Measurements from ENCODE around the gene OPRPN. TPM values are rescaled to one million over a fixed set of nuclear protein-coding genes. Genes with fewer than 3 reads are reported as not detected.

The OPRPN gene
- total and polyA plus RNA-seq, 2 of the 8 experiments (the other 6 are each of a cell fraction or from before 2014, with no cell fraction given): not detected

- TF ChIP-seq CHD7 (IDR thresholded peaks at IDR 0.05; ENCODE audit: insufficient replicate concordance, low read length) (no peak), GABPA (IDR thresholded peaks at IDR 0.05; ENCODE audit: borderline replicate concordance, insufficient read depth, low read length) (no peak), HDAC2 (IDR thresholded peaks at IDR 0.05; ENCODE audit: borderline replicate concordance in 1 of 2, low read depth in 2 of 2, low read length in 2 of 2) (no peak), SRF (IDR thresholded peaks at IDR 0.05; ENCODE audit: low read depth, low read length) (no peak), TAF7 (optimal IDR thresholded peaks at IDR 0.05; ENCODE audit: borderline replicate concordance, low read depth, low read length) (no peak), PHF8 (conservative IDR thresholded peaks at IDR 0.05; ENCODE audit: low read depth, low read length) (no peak), SP1 (IDR thresholded peaks at IDR 0.05; ENCODE audit: low read depth, low read length) (no peak), TBP (IDR thresholded peaks at IDR 0.05; ENCODE audit: low read depth, low read length) (no peak), BRCA1 (IDR thresholded peaks at IDR 0.05; ENCODE audit: low read depth, low read length) (no peak)
These were observed 15.0 kb upstream of the OPRPN start, which contains the start of gene SMR3B (continued) for GRCh38 chr4:70382691-70383181.
